ENCODE results near the gene PRRG2. TPM values are rescaled to one million over a fixed set of nuclear protein-coding genes. Genes with fewer than 3 reads are reported as not detected.
"Not testable (repeated sequence)": the region's sequence is repeated elsewhere in the genome, so short reads cannot be mapped to it uniquely, and the experiment has no call there.

The PRRG2 gene
- total RNA-seq, 4 donors from 2014 or later: 1.4 to 4.6 (median 3.8) TPM; not detected in 1

DNA sequence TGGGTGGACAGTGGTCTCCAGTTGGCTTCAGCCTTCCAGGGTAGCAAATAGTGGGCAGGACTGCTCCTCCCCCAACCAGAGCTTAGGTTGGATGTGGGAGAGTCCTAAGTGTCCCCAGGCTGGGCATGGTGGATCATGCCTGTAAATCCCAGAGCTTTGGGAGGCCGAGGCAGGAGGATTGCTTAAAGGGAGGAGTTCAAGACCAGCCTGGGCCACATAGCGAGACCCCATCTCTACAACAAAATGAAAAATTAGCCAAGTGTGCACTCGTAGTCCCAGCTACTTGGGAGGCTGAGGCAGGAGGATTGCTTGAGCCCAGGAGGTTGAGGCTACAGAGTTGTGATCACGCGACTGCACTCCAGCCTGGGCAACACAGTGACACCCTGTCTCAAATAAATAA is 51.5 kb downstream of the PRRG2 start:
- Histone ChIP-seq H3K36me3 (peaks cover 0 to 5% of the 10 kb centered on the region in 2 donors), H3K4me3 (no peak overlapping the region), H3K9me3 (no peaks in the 10 kb centered on the region), H3K4me1 (peaks cover 7% of the 10 kb centered on the region in 2 donors), H3K27me3 (no peaks in the 10 kb centered on the region), H3K27ac (no peak overlapping the region)
- DNase-seq: no peak
- in situ Hi-C loops (cut with MboI; ENCODE audit: low sequenced_read_pairs in 4 of 4) (no loop called here), intact Hi-C loops (cut with DNase I; ENCODE audit: low total_unique reads) (no loop called here)
- no peak for TF ChIP-seq POLR2A (IDR thresholded peaks at IDR 0.05)
- TF ChIP-seq, protein P1, sequence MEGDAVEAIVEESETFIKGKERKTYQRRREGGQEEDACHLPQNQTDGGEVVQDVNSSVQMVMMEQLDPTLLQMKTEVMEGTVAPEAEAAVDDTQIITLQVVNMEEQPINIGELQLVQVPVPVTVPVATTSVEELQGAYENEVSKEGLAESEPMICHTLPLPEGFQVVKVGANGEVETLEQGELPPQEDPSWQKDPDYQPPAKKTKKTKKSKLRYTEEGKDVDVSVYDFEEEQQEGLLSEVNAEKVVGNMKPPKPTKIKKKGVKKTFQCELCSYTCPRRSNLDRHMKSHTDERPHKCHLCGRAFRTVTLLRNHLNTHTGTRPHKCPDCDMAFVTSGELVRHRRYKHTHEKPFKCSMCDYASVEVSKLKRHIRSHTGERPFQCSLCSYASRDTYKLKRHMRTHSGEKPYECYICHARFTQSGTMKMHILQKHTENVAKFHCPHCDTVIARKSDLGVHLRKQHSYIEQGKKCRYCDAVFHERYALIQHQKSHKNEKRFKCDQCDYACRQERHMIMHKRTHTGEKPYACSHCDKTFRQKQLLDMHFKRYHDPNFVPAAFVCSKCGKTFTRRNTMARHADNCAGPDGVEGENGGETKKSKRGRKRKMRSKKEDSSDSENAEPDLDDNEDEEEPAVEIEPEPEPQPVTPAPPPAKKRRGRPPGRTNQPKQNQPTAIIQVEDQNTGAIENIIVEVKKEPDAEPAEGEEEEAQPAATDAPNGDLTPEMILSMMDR (IDR thresholded peaks at IDR 0.05 in 4 of 5, conservative IDR thresholded peaks at IDR 0.05 in 1 of 5): no peak
- no peak for ATAC-seq

DNA sequence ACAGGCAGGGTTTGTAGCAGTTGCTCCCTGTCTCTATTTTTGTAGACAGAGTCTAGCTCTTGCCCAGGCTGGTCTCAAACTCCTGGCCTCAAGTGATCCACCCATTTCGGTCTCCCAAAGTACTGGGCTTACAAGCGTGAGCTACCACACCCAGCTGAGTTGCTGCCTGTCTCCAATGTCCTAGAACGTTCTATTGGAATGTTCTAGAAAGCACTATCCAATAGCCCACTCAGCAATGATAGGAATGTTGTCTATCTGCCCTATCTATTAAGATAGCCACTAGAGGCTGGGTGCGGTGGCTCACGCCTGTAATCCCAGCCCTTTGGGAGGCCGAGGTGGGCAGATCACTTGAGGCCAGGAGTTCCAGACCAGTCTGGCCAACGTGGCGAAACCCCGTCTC is 52.2 kb downstream of the PRRG2 start:
- H3K4me3 ChIP-seq; H3K27ac ChIP-seq; DNase-seq; H3K27me3 ChIP-seq; H3K4me1 ChIP-seq; H3K36me3 ChIP-seq; intact Hi-C loops (cut with DNase I; ENCODE audit: low total_unique reads); H3K9me3 ChIP-seq; in situ Hi-C loops (cut with MboI; ENCODE audit: low sequenced_read_pairs in 4 of 4); ATAC-seq: not testable (repeated sequence)

DNA sequence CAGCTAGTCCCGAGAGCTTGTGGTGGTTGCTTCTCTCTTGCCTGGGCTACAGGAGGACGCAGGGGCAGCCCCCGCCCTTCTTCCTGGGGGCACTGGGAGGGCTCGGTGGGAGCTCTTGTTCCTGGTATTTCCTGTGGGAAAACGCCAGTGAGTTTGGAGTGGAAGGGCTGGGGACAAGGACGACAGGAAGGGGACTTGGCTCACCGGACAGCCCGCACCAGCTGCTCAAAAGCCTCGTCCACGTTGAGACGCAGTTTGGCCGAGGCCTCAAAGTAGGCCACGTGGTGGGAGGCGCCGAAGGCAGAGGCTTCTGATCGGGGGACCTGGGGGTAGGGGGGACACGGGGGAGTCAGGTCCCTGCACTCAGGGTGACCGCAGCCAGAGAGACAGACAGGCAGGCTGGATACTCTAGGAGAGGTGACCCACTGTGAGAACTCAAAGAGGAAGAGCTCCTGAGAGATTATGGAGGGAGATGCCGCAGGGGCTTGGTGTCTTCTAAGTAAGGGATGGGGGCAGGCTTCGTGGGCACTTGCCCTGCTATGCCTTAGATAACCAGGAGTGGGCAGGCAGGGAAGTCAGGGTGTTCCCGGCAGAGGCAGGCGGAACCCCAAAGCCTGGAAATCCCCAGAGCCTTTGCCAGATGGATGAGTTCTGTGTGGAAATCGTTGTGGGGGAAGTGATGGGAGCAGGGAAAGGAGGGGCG is 54.6 kb downstream of the PRRG2 start:
- Histone ChIP-seq H3K9me3 (no peaks in the 10 kb centered on the region), H3K4me1 (peaks cover 14 to 18% of the 10 kb centered on the region in 2 donors), H3K27me3 (no peaks in the 10 kb centered on the region), H3K36me3 (peaks cover 0 to 5% of the 10 kb centered on the region in 2 donors), H3K27ac (peak overlapping the region; percentile 3 to 39 (median 16)), H3K4me3 (no peak overlapping the region)
- intact Hi-C loops (cut with DNase I; ENCODE audit: low total_unique reads): no loop called here
- TF ChIP-seq, protein P1 (IDR thresholded peaks at IDR 0.05 in 4 of 5, conservative IDR thresholded peaks at IDR 0.05 in 1 of 5): no peak
- no peak for TF ChIP-seq POLR2A (IDR thresholded peaks at IDR 0.05)
- DNase-seq (no peak), ATAC-seq (no peak)
- in situ Hi-C loops (cut with MboI; ENCODE audit: low sequenced_read_pairs in 4 of 4): no loop called here

DNA sequence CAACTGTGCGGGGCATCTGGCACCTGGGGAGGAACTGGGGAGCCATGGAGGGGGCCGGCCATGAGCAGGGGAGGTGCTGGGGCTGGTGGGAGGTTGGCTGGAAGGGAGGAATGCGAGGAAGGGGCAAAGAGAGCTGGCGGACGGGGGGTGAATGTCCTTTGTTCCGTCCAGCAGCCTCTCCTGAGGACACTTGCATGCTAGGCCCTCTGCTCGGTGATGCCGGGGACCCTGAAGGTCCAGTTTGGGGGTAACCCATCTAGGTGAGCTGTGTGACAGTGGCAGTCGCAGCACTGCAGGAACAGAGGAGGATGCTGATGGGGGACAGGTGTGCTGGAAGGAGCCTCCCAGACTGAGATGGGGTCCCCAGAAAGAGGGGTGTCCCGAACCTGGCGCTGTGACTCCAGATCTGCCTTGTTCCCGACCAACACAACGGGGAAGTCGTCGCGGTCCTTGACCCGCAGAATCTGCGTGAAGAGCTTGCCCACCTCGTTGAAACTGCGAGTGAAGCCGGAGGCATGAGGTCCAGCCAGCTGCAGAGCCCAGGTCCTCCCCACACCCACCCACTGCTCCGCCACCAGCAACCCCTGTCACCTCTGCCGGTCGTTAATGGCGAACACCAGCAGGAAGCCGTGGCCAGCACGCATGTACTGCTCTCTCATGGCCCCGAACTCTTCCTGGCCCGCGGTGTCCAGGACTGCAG is 55.3 kb downstream of the PRRG2 start:
- Histone ChIP-seq H3K9me3 (no peaks in the 10 kb centered on the region), H3K36me3 (peaks cover 0 to 5% of the 10 kb centered on the region in 2 donors), H3K27me3 (no peaks in the 10 kb centered on the region), H3K4me1 (peaks cover 10 to 15% of the 10 kb centered on the region in 2 donors), H3K27ac (peak overlapping the region in 1 of 4 donors; percentile 3), H3K4me3 (no peak overlapping the region)
- ATAC-seq (no peak), DNase-seq (no peak)
- intact Hi-C loops (cut with DNase I; ENCODE audit: low total_unique reads) (no loop called here), in situ Hi-C loops (cut with MboI; ENCODE audit: low sequenced_read_pairs in 4 of 4) (no loop called here)
- TF ChIP-seq, protein P1 (IDR thresholded peaks at IDR 0.05 in 4 of 5, conservative IDR thresholded peaks at IDR 0.05 in 1 of 5): no peak
- TF ChIP-seq POLR2A (IDR thresholded peaks at IDR 0.05): no peak

Measured in gastrocnemius medialis (tissue), 4 donors.